IMR-90 (cell line): ENCODE results near the gene RPP30. TPM values are rescaled to one million over a fixed set of nuclear protein-coding genes. Genes with fewer than 3 reads are reported as not detected.

Source experiments
- ATAC-seq: fragments of 200-7000 bp; cut with Tn5 transposase; 2 replicates; pipeline ENCODE4 v1.9.1; 2020; ENCODE audit warnings: low read depth, mild to moderate bottlenecking, moderate library complexity
- BruUV-seq: library from RNA; stranded (reverse); fragments of 400-500 nt; replicated peaks from 2 replicates; lab custom pipeline; 2021; lab: Mats Ljungman, UMichigan
- CTCF ChIA-PET: fragments of 300-600 bp; formaldehyde crosslinking; extraction: SDS; loops from one replicate; lab custom pipeline; 2021; ENCODE audit warnings: antibody characterized with exemption; lab: Yijun Ruan, JAX
- POLR2A ChIA-PET: fragments of 300-600 bp; sonication (Branson Sonifier 250); formaldehyde crosslinking; loops from one replicate; lab custom pipeline; 2022; ENCODE audit warnings: antibody characterized with exemption; ENCODE audit not compliant: unreplicated experiment; lab: Charles Lee
- DNase-seq: peaks from one replicate; pipeline ENCODE4 v3.0.0; 2013
- H2AFZ ChIP-seq: replicated peaks from 2 replicates; pipeline ENCODE3; 2013; ENCODE audit warnings: low read length, mild to moderate bottlenecking; ENCODE audit not compliant: poor library complexity
- H2AK5ac ChIP-seq: 2 replicates; pipeline ENCODE4 v1.6.1; 2013; ENCODE audit warnings: low read depth, low read length, inconsistent platforms
- H2AK9ac ChIP-seq: replicated peaks from 2 replicates; pipeline ENCODE3; 2013; ENCODE audit warnings: mild to moderate bottlenecking, low read depth, low read length, moderate library complexity; ENCODE audit not compliant: poor library complexity
- H2BK120ac ChIP-seq: 2 replicates; pipeline ENCODE4 v1.6.1; 2013; ENCODE audit warnings: low read depth, low read length, inconsistent platforms
- H2BK15ac ChIP-seq: 3 replicates; pipeline ENCODE4 v1.6.1; 2013; ENCODE audit warnings: low read depth, low read length, inconsistent platforms
- H2BK20ac ChIP-seq: 2 replicates; pipeline ENCODE4 v1.6.1; 2013; ENCODE audit warnings: low read depth, mild to moderate bottlenecking, inconsistent platforms, low read length, moderate library complexity
- H2BK5ac ChIP-seq: 2 replicates; pipeline ENCODE4 v1.6.1; 2013; ENCODE audit warnings: mild to moderate bottlenecking, low read depth, low read length, inconsistent platforms; ENCODE audit not compliant: poor library complexity, severe bottlenecking
- H3K14ac ChIP-seq: replicated peaks from 2 replicates; pipeline ENCODE4 v1.6.1; 2013; ENCODE audit warnings: low read depth, low read length, inconsistent platforms
- H3K18ac ChIP-seq: 2 replicates; pipeline ENCODE4 v1.6.1; 2013; ENCODE audit warnings: low read depth, low read length, control low read depth
- H3K23ac ChIP-seq: 2 replicates; pipeline ENCODE4 v1.6.1; 2013; ENCODE audit warnings: low read depth, low read length, inconsistent platforms
- H3K27ac ChIP-seq: 2 replicates; pipeline ENCODE4 v1.5.1; 2013; ENCODE audit warnings: mild to moderate bottlenecking, control low read depth, low read length; ENCODE audit not compliant: insufficient read depth
- H3K27me3 ChIP-seq: 2 replicates; pipeline ENCODE4 v1.6.1; 2013; ENCODE audit warnings: low read length; ENCODE audit not compliant: control insufficient read depth, insufficient read depth
- H3K36me3 ChIP-seq: 2 replicates; pipeline ENCODE4 v1.6.1; 2013; ENCODE audit warnings: low read length, mixed read lengths; ENCODE audit not compliant: control insufficient read depth, insufficient read depth
- H3K4ac ChIP-seq: 2 replicates; pipeline ENCODE4 v1.6.1; 2013; ENCODE audit warnings: low read depth, low read length, inconsistent platforms
- H3K4me1 ChIP-seq: 2 replicates; pipeline ENCODE4 v1.6.1; 2013; ENCODE audit warnings: low read length, mixed read lengths; ENCODE audit not compliant: control insufficient read depth, insufficient read depth
- H3K4me2 ChIP-seq: 2 replicates; pipeline ENCODE4 v1.6.1; 2013; ENCODE audit warnings: low read depth, mild to moderate bottlenecking, control low read depth, low read length, moderate library complexity
- H3K4me3 ChIP-seq: 2 replicates; pipeline ENCODE4 v1.5.1; 2013; ENCODE audit warnings: low read depth, mild to moderate bottlenecking, control low read depth, low read length, moderate library complexity; ENCODE audit not compliant: insufficient read depth
- H3K56ac ChIP-seq: 2 replicates; pipeline ENCODE4 v1.6.1; 2013; ENCODE audit warnings: low read length, inconsistent platforms; ENCODE audit not compliant: insufficient read depth; ENCODE audit errors: extremely low read depth
- H3K79me1 ChIP-seq, 2 experiments: 2 replicates each; pipeline ENCODE4 v1.6.1; 2013; ENCODE audit warnings: low read length in 2 of 2, inconsistent platforms in 1 of 2, low read depth in 1 of 2
- H3K9ac ChIP-seq: 2 replicates; pipeline ENCODE4 v1.6.1; 2013; ENCODE audit warnings: low read depth, low read length, control low read depth
- H3K9me1 ChIP-seq: 2 replicates; pipeline ENCODE4 v1.6.1; 2013; ENCODE audit warnings: low read length, inconsistent platforms; ENCODE audit not compliant: insufficient read depth
- H3K9me3 ChIP-seq: 2 replicates; pipeline ENCODE4 v1.6.1; 2013; ENCODE audit warnings: low read length; ENCODE audit not compliant: control insufficient read depth, insufficient read depth
- H4K20me1 ChIP-seq: 2 replicates; pipeline ENCODE4 v1.6.1; 2013; ENCODE audit warnings: low read length, inconsistent platforms; ENCODE audit not compliant: insufficient read depth
- H4K5ac ChIP-seq: 2 replicates; pipeline ENCODE4 v1.6.1; 2013; ENCODE audit warnings: mild to moderate bottlenecking, low read depth, low read length, control low read depth
- H4K8ac ChIP-seq, 2 experiments: 2 replicates each; pipeline ENCODE4 v1.6.1; 2013; ENCODE audit warnings: low read depth in 2 of 2, low read length in 2 of 2, control low read depth in 1 of 2, inconsistent platforms in 1 of 2
- H4K91ac ChIP-seq: 2 replicates; pipeline ENCODE4 v1.6.1; 2013; ENCODE audit warnings: low read depth, low read length, inconsistent platforms; ENCODE audit not compliant: insufficient read depth
- BHLHE40 ChIP-seq: fragments of 150-350 bp; IDR thresholded peaks from 2 replicates; pipeline ENCODE4 v1.6.1; 2016; ENCODE audit warnings: mild to moderate bottlenecking, low read depth, low read length
- CEBPB ChIP-seq: IDR thresholded peaks from 2 replicates; pipeline ENCODE4 v1.6.1; 2012; ENCODE audit warnings: low read depth, low read length, improper control_type of control experiment
- CHD1 ChIP-seq: IDR thresholded peaks from 2 replicates; pipeline ENCODE4 v1.6.1; 2012; ENCODE audit warnings: low read depth, low read length, improper control_type of control experiment
- ELK1 ChIP-seq: fragments of 150-350 bp; IDR thresholded peaks from 2 replicates; pipeline ENCODE4 v1.6.1; 2016; ENCODE audit warnings: low read depth, mild to moderate bottlenecking, low read length, moderate library complexity, borderline replicate concordance
- FOS ChIP-seq: fragments of 150-350 bp; IDR thresholded peaks from 2 replicates; pipeline ENCODE4 v1.6.1; 2016; ENCODE audit warnings: low read depth, low read length
- MAZ ChIP-seq: IDR thresholded peaks from 2 replicates; pipeline ENCODE4 v1.6.1; 2012; ENCODE audit warnings: low read depth, mild to moderate bottlenecking, low read length, improper control_type of control experiment, moderate library complexity, borderline replicate concordance
- MXI1 ChIP-seq: IDR thresholded peaks from 2 replicates; pipeline ENCODE4 v1.6.1; 2012; ENCODE audit warnings: low read depth, mild to moderate bottlenecking, low read length, moderate library complexity, borderline replicate concordance
- NFE2L2 ChIP-seq: fragments of 150-350 bp; IDR thresholded peaks from 2 replicates; pipeline ENCODE4 v1.6.1; 2016; ENCODE audit warnings: low read depth, mild to moderate bottlenecking, low read length
- POLR2A ChIP-seq: IDR thresholded peaks from 2 replicates; pipeline ENCODE4 v1.6.1; 2012; ENCODE audit warnings: mild to moderate bottlenecking, low read depth, low read length
- RAD21 ChIP-seq: IDR thresholded peaks from 2 replicates; pipeline ENCODE4 v1.6.1; 2012; ENCODE audit warnings: low read length, improper control_type of control experiment
- RCOR1 ChIP-seq: IDR thresholded peaks from 2 replicates; pipeline ENCODE4 v1.6.1; 2012; ENCODE audit warnings: mild to moderate bottlenecking, low read length, improper control_type of control experiment; ENCODE audit not compliant: insufficient replicate concordance
- RFX5 ChIP-seq: IDR thresholded peaks from 2 replicates; pipeline ENCODE4 v1.8.0; 2012; ENCODE audit warnings: low read depth, mild to moderate bottlenecking, low read length, moderate library complexity
- SMC3 ChIP-seq: fragments of 150-350 bp; IDR thresholded peaks from 2 replicates; pipeline ENCODE4 v1.6.1; 2016; ENCODE audit warnings: low read depth, mild to moderate bottlenecking, antibody characterized with exemption, low read length, moderate library complexity
- USF2 ChIP-seq: fragments of 150-350 bp; IDR thresholded peaks from 2 replicates; pipeline ENCODE4 v1.6.1; 2017; ENCODE audit warnings: mild to moderate bottlenecking, antibody characterized with exemption, low read length, low read depth
- WGBS, 2 experiments: methylation state at CpG; one replicate each; pipeline versions ENCODE4 v1.1.5 to v1.1.7; 2013; ENCODE audit warnings: missing lambda C conversion rate in 2 of 2; ENCODE audit not compliant: insufficient read length in 1 of 2; ENCODE audit errors: extremely low coverage in 2 of 2; 5-methylcytosine and 5-hydroxymethylcytosine counted together
- dilution Hi-C: fragments of 300-500 bp; cut with HindIII; formaldehyde crosslinking; loops from one replicate; pipeline ENCODE4 v1.14.3; 2018; ENCODE audit warnings: low sequenced_read_pairs; ENCODE audit not compliant: unreplicated experiment
- in situ Hi-C: fragments of 300-500 bp; cut with MboI; formaldehyde crosslinking; loops from 3 replicates; pipeline ENCODE4 v1.14.3; 2019; ENCODE audit warnings: low sequenced_read_pairs, inconsistent platforms, mixed read lengths
- intact Hi-C: fragments of 100-400 bp; cut with micrococcal nuclease; formaldehyde crosslinking; loops from 2 replicates; pipeline ENCODE4 v1.10.0; 2022
- polyA plus RNA-seq, 3 experiments: library from polyadenylated mRNA; depleted of rRNA; stranded (reverse); fragments of >200 nt; gene quantifications; 2 replicates each; pipeline ENCODE4 v1.2.3, GENCODE V29; 2012; ENCODE audit warnings: low replicate concordance in 1 of 3
- total RNA-seq: library from RNA; depleted of rRNA; stranded (reverse); fragments of >200 nt; gene quantifications from 2 replicates; pipeline ENCODE4 v1.2.3, GENCODE V29; 2012

The RPP30 gene
- total and polyA plus RNA-seq, 2 of the 4 experiments (the other 2 are of a cell fraction), result 27.6 to 45.2 TPM

GRCh38 chr10:90905925-90906324 lies 34.2 kb downstream of the RPP30 start:
- no peak overlapping the region for H3K56ac ChIP-seq
- H3K4me1 ChIP-seq, result no peaks in the 10 kb centered on the region
- no TSS peak for BruUV-seq
- no peak overlapping the region for H4K8ac ChIP-seq
- no peak overlapping the region for H3K4ac ChIP-seq
- H3K23ac ChIP-seq, result no peak overlapping the region
- no peak overlapping the region for H3K18ac ChIP-seq
- 0 out of 2 replicates have a peak, but pooled peaks cover 3% of the 10 kb centered on the region for H3K36me3 ChIP-seq
- no peak overlapping the region for H2BK120ac ChIP-seq
- H2AK5ac ChIP-seq, result no peak overlapping the region
- no peak overlapping the region for H2BK5ac ChIP-seq
- H3K4me2 ChIP-seq, result no peak overlapping the region
- no peak overlapping the region for H4K91ac ChIP-seq
- intact Hi-C loops (no loop called here), in situ Hi-C loops (loop anchor here (25.0 kb wide), 1 partner anchor 1006 kb away; the partner anchor contains the start of genes BTAF1 and FGFBP3), dilution Hi-C loops (no loop called here)
- H3K9me1 ChIP-seq, result no peaks in the 10 kb centered on the region
- no peak for TF ChIP-seq CEBPB
- TF ChIP-seq POLR2A, result no peak
- TF ChIP-seq USF2, result no peak
- no peak for TF ChIP-seq MXI1
- TF ChIP-seq BHLHE40, result no peak
- no peak for TF ChIP-seq ELK1
- TF ChIP-seq MAZ, result no peak
- no peak for TF ChIP-seq RFX5
- TF ChIP-seq NFE2L2, result no peak
- no peak for TF ChIP-seq RAD21
- no peak for TF ChIP-seq SMC3
- no peak for TF ChIP-seq CHD1
- no peak for TF ChIP-seq FOS
- no peak for TF ChIP-seq RCOR1
- no peak overlapping the region for H3K27ac ChIP-seq
- no peak overlapping the region for H3K14ac ChIP-seq
- no peaks in the 10 kb centered on the region for H4K20me1 ChIP-seq
- no peak overlapping the region for H2AK9ac ChIP-seq
- ChIA-PET CTCF (no interaction called here), POLR2A (no interaction called here)
- no peaks in the 10 kb centered on the region for H3K79me1 ChIP-seq
- no peaks in the 10 kb centered on the region for H3K9me3 ChIP-seq
- H2BK20ac ChIP-seq, result no peak overlapping the region
- ATAC-seq (no peak), DNase-seq (no peak)
- H2BK15ac ChIP-seq, result no peak overlapping the region
- no peak overlapping the region for H3K4me3 ChIP-seq
- H2AFZ ChIP-seq, result no peak overlapping the region
- 100% methylated on average over 1 of the region's 1 CpG; no CpG with 5 or more reads in 1 of the 2 experiments for WGBS, 2 experiments
- no peaks in the 10 kb centered on the region for H3K27me3 ChIP-seq
- H3K9ac ChIP-seq, result no peak overlapping the region
- H4K5ac ChIP-seq, result no peak overlapping the region
